ENCODE measurements around the gene CDKL4.

DNA sequence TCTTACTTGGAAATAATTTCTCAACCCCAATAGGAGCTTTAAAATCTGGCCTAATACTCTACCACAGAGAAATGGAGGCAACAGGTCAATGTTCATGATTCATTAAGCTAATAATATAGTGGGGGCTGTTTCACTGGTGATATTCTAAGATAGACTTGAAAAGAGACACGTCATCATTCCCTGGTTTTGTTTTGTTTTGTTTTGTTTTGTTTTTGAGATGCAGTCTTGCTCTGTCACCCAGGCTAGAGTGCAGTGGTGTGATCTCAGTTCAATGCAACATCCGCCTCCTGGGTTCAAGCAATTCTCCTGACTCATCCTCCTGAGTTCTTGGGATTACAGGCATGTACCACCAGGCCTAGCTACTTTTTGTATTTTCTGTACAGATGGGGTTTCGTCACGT lies 85.4 kb downstream of the CDKL4 start:
- TF ChIP-seq, protein P1, sequence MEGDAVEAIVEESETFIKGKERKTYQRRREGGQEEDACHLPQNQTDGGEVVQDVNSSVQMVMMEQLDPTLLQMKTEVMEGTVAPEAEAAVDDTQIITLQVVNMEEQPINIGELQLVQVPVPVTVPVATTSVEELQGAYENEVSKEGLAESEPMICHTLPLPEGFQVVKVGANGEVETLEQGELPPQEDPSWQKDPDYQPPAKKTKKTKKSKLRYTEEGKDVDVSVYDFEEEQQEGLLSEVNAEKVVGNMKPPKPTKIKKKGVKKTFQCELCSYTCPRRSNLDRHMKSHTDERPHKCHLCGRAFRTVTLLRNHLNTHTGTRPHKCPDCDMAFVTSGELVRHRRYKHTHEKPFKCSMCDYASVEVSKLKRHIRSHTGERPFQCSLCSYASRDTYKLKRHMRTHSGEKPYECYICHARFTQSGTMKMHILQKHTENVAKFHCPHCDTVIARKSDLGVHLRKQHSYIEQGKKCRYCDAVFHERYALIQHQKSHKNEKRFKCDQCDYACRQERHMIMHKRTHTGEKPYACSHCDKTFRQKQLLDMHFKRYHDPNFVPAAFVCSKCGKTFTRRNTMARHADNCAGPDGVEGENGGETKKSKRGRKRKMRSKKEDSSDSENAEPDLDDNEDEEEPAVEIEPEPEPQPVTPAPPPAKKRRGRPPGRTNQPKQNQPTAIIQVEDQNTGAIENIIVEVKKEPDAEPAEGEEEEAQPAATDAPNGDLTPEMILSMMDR (IDR thresholded peaks at IDR 0.05): no peak
- TF ChIP-seq POLR2A (IDR thresholded peaks at IDR 0.05): no peak
